Osteoblast (primary cell): ENCODE measurements around the gene CFAP100. TPM values are rescaled to one million over a fixed set of nuclear protein-coding genes. Genes with fewer than 3 reads are reported as not detected.

ENCODE experiments used
- DNase-seq: peaks from one replicate; pipeline ENCODE4 v3.0.0; 2011; ENCODE audit warnings: low spot score, mixed read lengths; ENCODE audit not compliant: insufficient read length; ENCODE audit errors: missing footprints
- H2AFZ ChIP-seq: 2 replicates; pipeline ENCODE4 v1.6.0; 2011; ENCODE audit warnings: mild to moderate bottlenecking, low read length
- H3K27ac ChIP-seq: 2 replicates; pipeline ENCODE4 v1.5.1; 2011; ENCODE audit warnings: mild to moderate bottlenecking, low read depth, low read length, moderate library complexity
- H3K27me3 ChIP-seq: 2 replicates; pipeline ENCODE4 v1.6.0; 2012; ENCODE audit warnings: mild to moderate bottlenecking, control low read depth, inconsistent platforms, low read length, moderate library complexity; ENCODE audit not compliant: insufficient read depth
- H3K36me3 ChIP-seq: 2 replicates; pipeline ENCODE4 v1.5.1; 2011; ENCODE audit warnings: mild to moderate bottlenecking, low read length, control low read depth, moderate library complexity; ENCODE audit not compliant: insufficient read depth
- H3K4me1 ChIP-seq: 2 replicates; pipeline ENCODE4 v1.5.1; 2011; ENCODE audit warnings: mild to moderate bottlenecking, low read length, control low read depth, moderate library complexity; ENCODE audit not compliant: insufficient read depth
- H3K4me2 ChIP-seq: 2 replicates; pipeline ENCODE4 v1.6.0; 2011; ENCODE audit warnings: mild to moderate bottlenecking, low read length; ENCODE audit not compliant: insufficient read depth
- H3K4me3 ChIP-seq: fragments of 200-600 bp; sonication (generic); 3 replicates; pipeline ENCODE4 v1.5.1; 2012; ENCODE audit warnings: mild to moderate bottlenecking, low read length, inconsistent platforms; ENCODE audit not compliant: insufficient read depth
- H3K79me2 ChIP-seq: 2 replicates; pipeline ENCODE4 v1.6.0; 2012; ENCODE audit warnings: mild to moderate bottlenecking, low read length, control low read depth, inconsistent platforms; ENCODE audit not compliant: insufficient read depth
- H3K9me3 ChIP-seq: 2 replicates; pipeline ENCODE4 v1.5.1; 2011; ENCODE audit warnings: low read depth, low read length, control low read depth
- H4K20me1 ChIP-seq: 2 replicates; pipeline ENCODE4 v1.6.0; 2012; ENCODE audit warnings: mild to moderate bottlenecking, low read length, control low read depth; ENCODE audit not compliant: insufficient read depth
- CTCF ChIP-seq: IDR thresholded peaks from 2 replicates; pipeline ENCODE4 v1.5.1; 2011; ENCODE audit warnings: mild to moderate bottlenecking, low read depth, low read length, moderate library complexity; ENCODE audit errors: extremely low read depth
- total RNA-seq: library from RNA; depleted of rRNA; stranded (reverse); fragments of >200 nt; gene quantifications from 2 replicates; pipeline ENCODE4 v1.2.3, GENCODE V29; 2012

Gene CFAP100
- total RNA-seq, 1 donor = not detected

DNA sequence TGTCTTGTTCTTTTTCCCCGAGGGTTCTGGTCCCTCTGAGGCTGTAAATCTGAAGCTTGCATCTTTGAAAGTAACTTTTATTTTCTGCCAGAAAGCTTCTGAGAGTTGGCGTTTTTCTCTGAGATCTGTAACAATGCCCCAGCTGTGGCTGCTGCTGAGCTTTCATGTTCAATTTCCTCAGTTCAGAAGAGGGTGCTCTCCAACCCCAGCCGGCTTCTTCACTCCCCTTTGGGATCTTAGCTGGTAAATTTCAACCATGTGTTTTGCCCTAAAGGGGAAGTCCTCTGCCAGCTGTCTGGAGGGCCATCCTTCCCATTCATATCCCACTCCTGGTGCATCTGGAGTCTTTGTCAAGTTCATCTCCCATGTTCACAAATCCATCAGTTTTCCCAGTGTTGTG is 18.3 kb upstream of the CFAP100 start:
- TF ChIP-seq CTCF = no peak
- Histone ChIP-seq H3K4me2 (no peak overlapping the region), H2AFZ (no peak overlapping the region), H3K36me3 (no peaks in the 10 kb centered on the region), H3K4me3 (no peak overlapping the region), H3K79me2 (no peaks in the 10 kb centered on the region), H3K27ac (no peak overlapping the region), H3K4me1 (no peaks in the 10 kb centered on the region), H3K27me3 (peaks cover 16% of the 10 kb centered on the region), H4K20me1 (no peaks in the 10 kb centered on the region), H3K9me3 (no peaks in the 10 kb centered on the region)
- DNase-seq = no peak

GRCh38 chr3:126377211-126377610 is 17.5 kb upstream of the CFAP100 start:
- Histone ChIP-seq H3K36me3 (no peaks in the 10 kb centered on the region), H3K9me3 (no peaks in the 10 kb centered on the region), H3K27me3 (peaks cover 16% of the 10 kb centered on the region), H2AFZ (no peak overlapping the region), H3K27ac (no peak overlapping the region), H3K4me2 (no peak overlapping the region), H3K79me2 (no peaks in the 10 kb centered on the region), H3K4me1 (no peaks in the 10 kb centered on the region), H3K4me3 (no peak overlapping the region), H4K20me1 (no peaks in the 10 kb centered on the region)
- DNase-seq = no peak
- TF ChIP-seq CTCF = no peak

- no peaks in the 10 kb centered on the region for H3K9me3 ChIP-seq
- H3K36me3 ChIP-seq = no peaks in the 10 kb centered on the region
- no peak overlapping the region for H2AFZ ChIP-seq
- no peak overlapping the region for H3K27ac ChIP-seq
- H3K4me2 ChIP-seq = no peak overlapping the region
- H4K20me1 ChIP-seq = no peaks in the 10 kb centered on the region
- H3K4me1 ChIP-seq = no peaks in the 10 kb centered on the region
- H3K27me3 ChIP-seq = peaks cover 16% of the 10 kb centered on the region
- H3K79me2 ChIP-seq = no peaks in the 10 kb centered on the region
- no peak overlapping the region for H3K4me3 ChIP-seq
- no peak for DNase-seq
- no peak for TF ChIP-seq CTCF
Measured at GRCh38 chr3:126378341-126378751, 16.4 kb upstream of the CFAP100 start.

DNA sequence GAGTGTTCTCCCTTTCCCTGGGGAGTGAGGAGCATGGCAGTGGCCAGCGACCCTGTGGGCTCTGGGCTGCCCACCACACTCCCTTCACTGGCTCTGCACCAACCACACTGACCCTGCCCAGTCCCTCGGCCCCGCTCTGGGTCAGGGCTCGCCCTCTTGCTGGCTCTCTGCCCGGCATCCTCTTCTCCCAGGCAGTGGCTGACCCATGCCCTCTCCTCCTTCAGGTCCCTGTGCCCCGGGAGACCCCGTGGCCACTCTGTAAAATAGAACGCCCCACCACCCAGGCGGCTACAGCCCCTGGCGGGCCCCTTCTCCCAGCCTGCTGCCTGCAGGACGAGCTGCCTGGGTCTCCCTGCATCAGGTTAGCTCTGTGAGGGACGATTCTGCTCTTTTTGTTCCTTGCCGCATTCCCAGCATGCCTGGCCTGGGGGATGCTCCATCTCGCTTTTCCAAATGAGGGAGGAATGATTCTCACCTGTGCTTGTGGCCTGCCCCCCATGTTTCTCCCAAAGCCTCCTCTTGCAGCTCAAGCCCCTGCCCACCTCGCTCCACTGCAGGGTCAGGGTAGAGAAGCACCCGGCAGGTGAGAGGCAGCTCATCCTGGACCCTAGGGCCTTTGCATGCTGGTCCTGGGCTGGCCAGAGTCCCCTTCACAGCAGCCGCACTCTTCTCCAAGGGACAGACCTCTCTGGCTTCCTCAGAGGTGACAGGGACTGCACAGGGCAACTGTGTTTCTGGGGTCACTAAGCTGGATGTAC is 14.5 kb upstream of the CFAP100 start:
- Histone ChIP-seq H3K4me1 (no peaks in the 10 kb centered on the region), H3K27ac (no peak overlapping the region), H3K9me3 (no peaks in the 10 kb centered on the region), H3K27me3 (peaks cover 18% of the 10 kb centered on the region), H2AFZ (no peak overlapping the region), H3K79me2 (no peaks in the 10 kb centered on the region), H3K36me3 (no peaks in the 10 kb centered on the region), H3K4me2 (no peak overlapping the region), H3K4me3 (no peak overlapping the region), H4K20me1 (no peaks in the 10 kb centered on the region)
- TF ChIP-seq CTCF = no peak
- DNase-seq = no peak
